GM19438 (cell line): ENCODE results near the gene MRPL47.

Experiments
- ATAC-seq: cut with Tn5 transposase; IDR thresholded peaks from one replicate; pipeline ENCODE4 v1.9.1; 2021; ENCODE audit warnings: low read depth; ENCODE audit not compliant: unreplicated experiment

The MRPL47 gene

GRCh38 chr3:179599531-179599930 is 4.9 kb downstream of the MRPL47 start:
- ATAC-seq, result no peak

GRCh38 chr3:179591313-179591712 is 13.1 kb downstream of the MRPL47 start:
- no peak for ATAC-seq

GRCh38 chr3:179590669-179591068 is 13.8 kb downstream of the MRPL47 start:
- no peak for ATAC-seq

GRCh38 chr3:179589143-179589542 is 15.3 kb downstream of the MRPL47 start:
- ATAC-seq, result no peak

- no peak for ATAC-seq
Measured at GRCh38 chr3:179580992-179581391, 23.4 kb downstream of the MRPL47 start.

GRCh38 chr3:179565496-179565895 is 38.9 kb downstream of the MRPL47 start:
- no peak for ATAC-seq

GRCh38 chr3:179563271-179563783 is 41.1 kb downstream of the MRPL47 start:
- ATAC-seq, result peak; percentile 46

- peak; percentile 92 for ATAC-seq
Measured at GRCh38 chr3:179562591-179563270, 41.7 kb downstream of the MRPL47 start, which contains the start of gene ACTL6A. Gene ACTL6A, plus strand, starts transcription at chr3:179562926. Its CDS starts 167 bp downstream, at chr3:179563093.

GRCh38 chr3:179560791-179561190 is 43.6 kb downstream of the MRPL47 start:
- no peak for ATAC-seq

GRCh38 chr3:179558742-179559364 is 45.6 kb downstream of the MRPL47 start:
- ATAC-seq, result no peak

- ATAC-seq, result no peak
Measured at GRCh38 chr3:179551349-179552105, 52.9 kb downstream of the MRPL47 start.

- ATAC-seq, result no peak
Measured at GRCh38 chr3:179546814-179547241, 57.6 kb downstream of the MRPL47 start.

GRCh38 chr3:179544981-179545645 is 59.3 kb downstream of the MRPL47 start:
- ATAC-seq, result no peak

GRCh38 chr3:179542375-179542774 is 62.1 kb downstream of the MRPL47 start:
- no peak for ATAC-seq

- no peak for ATAC-seq
Measured at GRCh38 chr3:179541596-179541995, 62.8 kb downstream of the MRPL47 start.

- no peak for ATAC-seq
Measured at GRCh38 chr3:179541094-179541493, 63.3 kb downstream of the MRPL47 start.
